ENCODE measurements around the gene MAP3K7. TPM values are rescaled to one million over a fixed set of nuclear protein-coding genes. Genes with fewer than 3 reads are reported as not detected.
A peak's percentile ranks its signal among the peaks of the same experiment; 100 is the strongest.

The MAP3K7 gene
- polyA plus RNA-seq (ENCODE audit: insufficient read length in 12 of 12), result 10 to 100 TPM in 11 of 12 donors, not detected in 1; 32.8 to 49.6 (median 43.1) TPM
- long read RNA-seq, donor 1, full-length matches to known transcripts, result 4 of 11 reads
- long read RNA-seq, donor 1, partial matches to known transcripts, result 7 of 11 reads
- long read RNA-seq, donor 1, other reads (novel, unspliced or antisense), result 0 of 11 reads
- long read RNA-seq, donor 2, full-length matches to known transcripts, result 19 of 19 reads
- long read RNA-seq, donor 2, partial matches to known transcripts, result 0 of 19 reads
- long read RNA-seq, donor 2, other reads (novel, unspliced or antisense), result 0 of 19 reads
- long read RNA-seq, donor 3, full-length matches to known transcripts, result 12 of 17 reads
- long read RNA-seq, donor 3, partial matches to known transcripts, result 5 of 17 reads
- long read RNA-seq, donor 3, other reads (novel, unspliced or antisense), result 0 of 17 reads
- long read RNA-seq, donor 4, full-length matches to known transcripts, result 3 of 3 reads
- long read RNA-seq, donor 4, partial matches to known transcripts, result 0 of 3 reads
- long read RNA-seq, donor 4, other reads (novel, unspliced or antisense), result 0 of 3 reads
- long read RNA-seq, donor 5, full-length matches to known transcripts, result 17 of 23 reads
- long read RNA-seq, donor 5, partial matches to known transcripts, result 6 of 23 reads
- long read RNA-seq, donor 5, other reads (novel, unspliced or antisense), result 0 of 23 reads
- long read RNA-seq, donor 6, full-length matches to known transcripts, result 10 of 10 reads
- long read RNA-seq, donor 6, partial matches to known transcripts, result 0 of 10 reads
- long read RNA-seq, donor 6, other reads (novel, unspliced or antisense), result 0 of 10 reads
- long read RNA-seq, donor 7, full-length matches to known transcripts, result 5 of 5 reads
- long read RNA-seq, donor 7, partial matches to known transcripts, result 0 of 5 reads
- long read RNA-seq, donor 7, other reads (novel, unspliced or antisense), result 0 of 5 reads
- long read RNA-seq, donor 8, full-length matches to known transcripts, result 9 of 9 reads
- long read RNA-seq, donor 8, partial matches to known transcripts, result 0 of 9 reads
- long read RNA-seq, donor 8, other reads (novel, unspliced or antisense), result 0 of 9 reads
- long read RNA-seq, donor 9, full-length matches to known transcripts, result 5 of 5 reads
- long read RNA-seq, donor 9, partial matches to known transcripts, result 0 of 5 reads
- long read RNA-seq, donor 9, other reads (novel, unspliced or antisense), result 0 of 5 reads
- long read RNA-seq, donor 10, full-length matches to known transcripts, result 7 of 7 reads
- long read RNA-seq, donor 10, partial matches to known transcripts, result 0 of 7 reads
- long read RNA-seq, donor 10, other reads (novel, unspliced or antisense), result 0 of 7 reads
- long read RNA-seq, donor 11, full-length matches to known transcripts, result 6 of 6 reads
- long read RNA-seq, donor 11, partial matches to known transcripts, result 0 of 6 reads
- long read RNA-seq, donor 11, other reads (novel, unspliced or antisense), result 0 of 6 reads

- DNase-seq, result peak; percentile 98
These were observed at the start of gene MAP3K7 for GRCh38 chr6:90586836-90587638. TSS of gene MAP3K7 (minus strand) at chr6:90587072. CDS start at chr6:90586883, 189 bp downstream.

- no peak for DNase-seq
These were observed 44.2 kb upstream of the MAP3K7 start for GRCh38 chr6:90631046-90631445.

GRCh38 chr6:90621581-90621980, 34.7 kb upstream of the MAP3K7 start:
- DNase-seq, result no peak

- DNase-seq, result no peak
These were observed 32.3 kb upstream of the MAP3K7 start for GRCh38 chr6:90619221-90619620.

- no peak for DNase-seq
These were observed 25.4 kb upstream of the MAP3K7 start for GRCh38 chr6:90612313-90612680.

- no peak for DNase-seq
These were observed 24.9 kb upstream of the MAP3K7 start for GRCh38 chr6:90611543-90612312.

GRCh38 chr6:90610751-90611542, 24.1 kb upstream of the MAP3K7 start:
- DNase-seq, result peak; percentile 53

- peak; percentile 48 for DNase-seq
These were observed 23.5 kb upstream of the MAP3K7 start for GRCh38 chr6:90610301-90610750.

- no peak for DNase-seq
These were observed 19.0 kb upstream of the MAP3K7 start for GRCh38 chr6:90605749-90606340.

GRCh38 chr6:90604546-90604945, 17.7 kb upstream of the MAP3K7 start:
- DNase-seq, result no peak

GRCh38 chr6:90599151-90599550, 12.3 kb upstream of the MAP3K7 start:
- no peak for DNase-seq

- no peak for DNase-seq
These were observed 11.5 kb upstream of the MAP3K7 start for GRCh38 chr6:90598192-90598951.

GRCh38 chr6:90596967-90597539, 10.2 kb upstream of the MAP3K7 start:
- DNase-seq, result no peak

- no peak for DNase-seq
These were observed 9.0 kb upstream of the MAP3K7 start for GRCh38 chr6:90595854-90596253.

- no peak for DNase-seq
These were observed 381 bp downstream of the MAP3K7 start for GRCh38 chr6:90586546-90586835.

- DNase-seq, result no peak
These were observed 2.1 kb downstream of the MAP3K7 start for GRCh38 chr6:90584636-90585255.
